Epithelial cell of proximal tubule (primary cell): ENCODE data around the gene TRPM8. TPM values are rescaled to one million over a fixed set of nuclear protein-coding genes. Genes with fewer than 3 reads are reported as not detected.

Experiments
- DNase-seq: peaks from one replicate; pipeline ENCODE4 v3.0.0-alpha.2; 2011; ENCODE audit warnings: low read depth
- H3K4me3 ChIP-seq: 2 replicates; pipeline ENCODE4 v1.5.1; 2011; ENCODE audit warnings: low read depth, mild to moderate bottlenecking, low read length
- CTCF ChIP-seq: conservative IDR thresholded peaks from 2 replicates; pipeline ENCODE4 v1.5.1; 2012; ENCODE audit warnings: low read depth, mild to moderate bottlenecking, low read length
- total RNA-seq: library from RNA; depleted of rRNA; stranded (reverse); fragments of >200 nt; gene quantifications from 2 replicates; pipeline ENCODE4 v1.2.3, GENCODE V29; 2015

Gene TRPM8
- total RNA-seq, 1 donor from 2014 or later: 4.1 TPM

DNA sequence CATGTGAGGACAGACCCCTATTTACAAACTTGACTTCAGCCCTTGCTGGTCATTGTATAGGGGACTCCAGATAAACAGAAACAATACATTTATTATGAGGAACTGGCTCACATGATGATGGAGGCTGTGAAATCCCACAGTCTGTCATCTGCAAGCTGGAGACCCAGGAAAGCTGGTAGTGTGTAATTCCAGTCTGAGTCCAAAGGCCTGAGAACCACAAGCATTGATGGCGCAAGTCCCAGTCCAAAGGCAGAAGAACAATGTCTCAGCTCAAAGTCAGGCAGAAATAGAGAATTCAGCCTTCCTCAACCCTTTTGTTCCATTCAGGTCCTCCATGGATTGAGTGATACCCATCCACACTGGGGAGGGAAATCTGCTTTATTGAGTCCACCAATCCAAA is 105.3 kb downstream of the TRPM8 start:
- H3K4me3 ChIP-seq: no peak overlapping the region
- no peak for TF ChIP-seq CTCF
- DNase-seq: no peak

GRCh38 chr2:234024304-234024703 is 107.1 kb downstream of the TRPM8 start:
- TF ChIP-seq CTCF: no peak
- H3K4me3 ChIP-seq: no peak overlapping the region
- no peak for DNase-seq

- H3K4me3 ChIP-seq: peak overlapping the region; percentile 19
- no peak for DNase-seq
- TF ChIP-seq CTCF: no peak
These were observed 108.3 kb downstream of the TRPM8 start for GRCh38 chr2:234025466-234025865.

DNA sequence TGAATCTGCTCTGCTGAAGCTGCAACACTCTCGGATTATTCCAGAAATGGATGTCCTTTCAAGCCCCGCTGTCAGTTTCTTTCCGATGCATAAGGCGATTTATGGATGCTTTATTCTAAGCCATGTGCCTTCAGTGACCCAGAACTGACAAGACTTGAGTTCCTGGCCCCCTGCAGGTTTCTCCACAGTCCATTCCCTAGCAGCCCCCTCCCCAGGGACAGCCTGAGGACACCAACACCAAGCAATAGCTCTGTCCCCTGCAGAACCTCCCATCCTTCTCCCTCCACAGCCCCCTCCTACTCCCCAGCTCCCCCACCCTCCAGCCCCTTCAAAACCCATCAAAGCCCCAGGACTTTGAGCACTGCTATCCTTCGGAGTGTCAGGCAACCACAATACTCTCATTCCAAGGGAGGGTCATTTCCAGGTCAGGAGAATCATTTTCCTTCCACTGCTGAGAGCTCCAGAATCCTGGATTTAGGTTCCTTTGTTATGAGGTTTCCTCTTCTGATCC is 108.8 kb downstream of the TRPM8 start:
- H3K4me3 ChIP-seq: peak overlapping the region; percentile 19
- no peak for TF ChIP-seq CTCF
- DNase-seq: no peak

DNA sequence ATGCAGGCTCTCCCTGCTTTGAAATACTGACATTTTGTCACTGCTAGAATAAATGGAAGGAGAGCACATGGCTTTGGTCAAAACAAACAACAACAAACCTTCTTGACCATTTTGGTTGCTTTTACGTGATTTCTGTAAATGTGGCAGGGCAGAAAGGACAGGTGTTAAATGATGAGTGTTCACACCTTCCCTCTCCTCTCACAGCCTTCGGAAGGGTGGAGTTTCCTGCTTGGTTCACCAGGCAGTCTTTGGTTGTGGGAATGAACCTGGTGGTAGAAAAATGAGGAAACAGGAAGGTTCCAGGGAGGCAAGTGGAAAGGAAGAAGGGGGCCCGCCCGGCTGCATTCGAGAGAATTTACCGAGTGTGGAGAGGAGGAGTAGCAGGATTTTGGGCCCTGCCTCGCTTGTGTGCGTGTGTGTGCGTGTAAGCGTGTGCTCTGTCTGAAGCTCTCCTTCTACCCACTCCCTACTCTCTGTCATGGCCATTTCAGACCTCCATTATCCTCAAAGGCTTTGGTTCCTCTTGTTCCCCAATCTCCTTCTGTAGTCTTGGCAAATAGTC is 109.6 kb downstream of the TRPM8 start:
- DNase-seq: no peak
- no peak overlapping the region for H3K4me3 ChIP-seq
- TF ChIP-seq CTCF: no peak

DNA sequence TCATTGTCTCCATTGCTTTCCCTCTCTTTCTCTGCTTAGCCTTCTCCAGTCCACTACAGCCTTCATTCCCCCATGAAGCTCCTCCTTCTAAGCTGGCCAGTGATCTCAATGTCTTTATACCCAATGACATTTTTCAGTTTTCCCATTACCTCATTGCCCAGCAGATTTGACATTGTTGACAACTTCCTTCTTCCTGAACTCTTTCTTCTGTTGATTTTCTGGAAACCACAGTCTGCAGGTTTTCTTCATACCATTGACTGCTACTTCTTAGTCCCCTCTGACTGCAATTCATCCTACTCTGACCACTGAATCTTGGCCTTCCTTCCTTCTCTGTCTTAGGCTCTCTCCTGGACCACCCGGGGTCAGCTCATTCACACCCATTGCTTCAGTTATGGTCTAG is 110.5 kb downstream of the TRPM8 start:
- no peak for TF ChIP-seq CTCF
- DNase-seq: no peak
- H3K4me3 ChIP-seq: no peak overlapping the region

DNA sequence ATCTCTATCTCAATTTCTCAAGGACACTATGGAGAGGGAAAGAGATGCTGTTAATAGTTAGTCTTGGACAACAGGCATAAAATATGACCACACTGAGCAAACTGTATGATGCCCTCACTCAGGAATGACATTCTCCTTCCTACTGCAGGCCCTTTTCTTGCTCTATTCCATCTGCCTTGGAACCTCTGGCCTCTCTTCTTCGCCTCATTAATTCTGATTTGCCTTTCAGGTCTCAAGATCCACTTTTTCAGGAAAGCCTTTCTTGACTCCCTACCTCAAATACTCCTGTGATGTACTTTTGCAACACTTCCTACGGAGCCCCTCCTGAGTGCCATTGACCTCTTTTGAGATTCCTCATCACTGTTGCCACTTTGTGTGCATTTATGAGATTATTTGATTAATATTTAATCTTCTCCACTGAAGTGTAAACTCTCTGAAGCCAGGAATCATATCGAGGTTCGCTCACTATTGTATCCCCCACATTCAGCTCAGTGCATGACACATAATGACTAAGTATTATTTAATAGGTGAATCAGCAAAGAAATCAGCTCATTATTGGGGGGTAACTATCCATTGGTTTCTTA is 112.1 kb downstream of the TRPM8 start:
- no peak for TF ChIP-seq CTCF
- no peak overlapping the region for H3K4me3 ChIP-seq
- DNase-seq: peak; percentile 92
